ENCODE results near the gene TMEM258. TPM values are rescaled to one million over a fixed set of nuclear protein-coding genes. Genes with fewer than 3 reads are reported as not detected.

TMEM258 gene
- total and polyA plus RNA-seq, 2 of the 4 experiments (the other 2 are of a cell fraction): 107 to 280 TPM

- H3K56ac ChIP-seq (ENCODE audit: extremely low read depth, insufficient read depth, low read length): no peak overlapping the region
- ChIA-PET CTCF (no interaction called here), POLR2A (ENCODE audit: unreplicated experiment) (no interaction called here)
- H3K4me2 ChIP-seq (ENCODE audit: low read depth, low read length): no peak overlapping the region
- no peak overlapping the region for H4K8ac ChIP-seq (ENCODE audit: low read depth in 2 of 2, low read length in 2 of 2)
- no peak overlapping the region for H3K4ac ChIP-seq (ENCODE audit: low read depth, low read length)
- H3K27ac ChIP-seq (ENCODE audit: insufficient read depth, low read length): no peak overlapping the region
- DNase-seq (no peak), ATAC-seq (ENCODE audit: low read depth) (no peak)
- no peak overlapping the region for H2AFZ ChIP-seq (replicated peaks; ENCODE audit: low read length, poor library complexity)
- H4K91ac ChIP-seq (ENCODE audit: insufficient read depth, low read depth, low read length): no peak overlapping the region
- no peaks in the 10 kb centered on the region for H3K9me3 ChIP-seq (ENCODE audit: control insufficient read depth, insufficient read depth, low read length)
- no CpG with 5 or more reads among the region's 15 CpGs for WGBS, 2 experiments (ENCODE audit: extremely low coverage in 2 of 2, insufficient read length in 1 of 2)
- H4K20me1 ChIP-seq (ENCODE audit: insufficient read depth, low read length): no peaks in the 10 kb centered on the region
- H3K36me3 ChIP-seq (ENCODE audit: control insufficient read depth, insufficient read depth, low read length): no peaks in the 10 kb centered on the region
- no peaks in the 10 kb centered on the region; the same call in 1 of the 2 replicates for H3K27me3 ChIP-seq (ENCODE audit: control insufficient read depth, insufficient read depth, low read length)
- TF ChIP-seq POLR2A (IDR thresholded peaks at IDR 0.05; ENCODE audit: low read depth, low read length) (no peak), MXI1 (IDR thresholded peaks at IDR 0.05; ENCODE audit: borderline replicate concordance, low read depth, low read length) (no peak), RFX5 (IDR thresholded peaks at IDR 0.05; ENCODE audit: low read depth, low read length) (no peak), MAZ (IDR thresholded peaks at IDR 0.05; ENCODE audit: borderline replicate concordance, low read depth, low read length) (no peak), CHD1 (IDR thresholded peaks at IDR 0.05; ENCODE audit: low read depth, low read length) (no peak), CTCF (conservative IDR thresholded peaks at IDR 0.05; ENCODE audit: low read depth, low read length) (no peak), ELK1 (IDR thresholded peaks at IDR 0.05; ENCODE audit: borderline replicate concordance, low read depth, low read length) (no peak), SMC3 (IDR thresholded peaks at IDR 0.05; ENCODE audit: low read depth, low read length) (no peak), BHLHE40 (IDR thresholded peaks at IDR 0.05; ENCODE audit: low read depth, low read length) (no peak), CEBPB (IDR thresholded peaks at IDR 0.05; ENCODE audit: low read depth, low read length) (no peak), NFE2L2 (IDR thresholded peaks at IDR 0.05; ENCODE audit: low read depth, low read length) (no peak), FOS (IDR thresholded peaks at IDR 0.05; ENCODE audit: low read depth, low read length) (no peak), MAFK (IDR thresholded peaks at IDR 0.05; ENCODE audit: low read depth, low read length) (no peak), RAD21 (IDR thresholded peaks at IDR 0.05; ENCODE audit: low read length) (no peak), USF2 (IDR thresholded peaks at IDR 0.05; ENCODE audit: low read depth, low read length) (no peak), RCOR1 (IDR thresholded peaks at IDR 0.05; ENCODE audit: insufficient replicate concordance, low read length) (no peak)
- H3K79me1 ChIP-seq (ENCODE audit: low read depth in 1 of 2, low read length in 2 of 2): no peaks in the 10 kb centered on the region
- H3K4me3 ChIP-seq (ENCODE audit: insufficient read depth, low read depth, low read length): no peak overlapping the region
- no peak overlapping the region for H2BK5ac ChIP-seq (ENCODE audit: low read depth, low read length, poor library complexity, severe bottlenecking)
- no peak overlapping the region for H2AK9ac ChIP-seq (replicated peaks; ENCODE audit: low read depth, low read length, poor library complexity)
- in situ Hi-C loops (cut with MboI; ENCODE audit: low sequenced_read_pairs) (no loop called here), dilution Hi-C loops (cut with HindIII; ENCODE audit: low sequenced_read_pairs, unreplicated experiment) (no loop called here), intact Hi-C loops (cut with micrococcal nuclease) (no loop called here)
- H3K23ac ChIP-seq (ENCODE audit: low read depth, low read length): no peak overlapping the region
- H3K9ac ChIP-seq (ENCODE audit: low read depth, low read length): no peak overlapping the region
- no peak overlapping the region for H3K18ac ChIP-seq (ENCODE audit: low read depth, low read length)
- no peak overlapping the region for H4K5ac ChIP-seq (ENCODE audit: low read depth, low read length)
- no TSS peak for BruUV-seq (replicated peaks)
- no peak overlapping the region for H2BK120ac ChIP-seq (ENCODE audit: low read depth, low read length)
- no peak overlapping the region for H2BK20ac ChIP-seq (ENCODE audit: low read depth, low read length)
- no peak overlapping the region; the same call in 1 of the 2 replicates for H2AK5ac ChIP-seq (ENCODE audit: low read depth, low read length)
- no peak overlapping the region for H3K14ac ChIP-seq (replicated peaks; ENCODE audit: low read depth, low read length)
- no peaks in the 10 kb centered on the region for H3K9me1 ChIP-seq (ENCODE audit: insufficient read depth, low read length)
- no peaks in the 10 kb centered on the region; the same call in none of the 2 replicates for H3K4me1 ChIP-seq (ENCODE audit: control insufficient read depth, insufficient read depth, low read length)
- H2BK15ac ChIP-seq (ENCODE audit: low read depth, low read length): no peak overlapping the region
Measured at GRCh38 chr11:61762798-61763197, 29.6 kb downstream of the TMEM258 start.

Measured in IMR-90 (cell line).